GM20000 (cell line): ENCODE data around the gene PID1.

Source experiments
- DNase-seq: peaks from one replicate; pipeline ENCODE4 v3.0.0; 2012; ENCODE audit warnings: low spot score
- TF ChIP-seq, protein P1 (sequence below): IDR thresholded peaks from 2 replicates; pipeline ENCODE4 v1.5.1; 2012; ENCODE audit warnings: mild to moderate bottlenecking, control low read depth; ENCODE audit errors: extremely low read depth, missing control alignments

The PID1 gene

DNA sequence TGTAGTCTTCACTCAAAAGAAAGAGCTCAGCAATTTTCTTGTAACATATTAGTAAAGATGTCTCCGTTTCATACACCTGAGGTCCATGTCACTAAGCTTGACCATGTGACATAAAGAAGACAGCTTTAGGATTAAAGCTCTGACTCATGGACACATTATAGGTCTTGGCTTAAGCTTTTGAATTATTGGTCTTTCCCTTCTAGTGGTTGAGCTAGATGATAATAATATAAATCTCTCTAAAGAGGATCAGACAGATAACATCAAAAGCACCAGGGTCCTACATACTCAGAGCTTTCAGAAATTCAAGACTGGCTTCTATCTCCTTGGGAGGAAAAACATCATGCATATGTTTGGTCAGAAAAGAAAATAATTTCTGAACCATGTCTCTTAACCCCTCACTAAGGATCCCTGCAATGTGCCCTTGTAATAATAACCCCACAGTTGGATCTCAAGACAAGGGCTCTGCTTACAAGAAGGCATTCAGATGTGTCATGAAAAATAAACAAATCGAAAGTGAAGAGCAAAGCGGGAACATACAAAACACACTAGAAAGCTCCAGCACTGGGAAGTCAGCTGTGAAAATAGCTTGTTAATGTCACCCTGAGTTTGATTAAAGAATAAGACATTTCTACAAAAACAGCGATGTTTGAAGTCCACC lies 174.5 kb downstream of the PID1 start:
- no peak for DNase-seq
- TF ChIP-seq, protein P1, sequence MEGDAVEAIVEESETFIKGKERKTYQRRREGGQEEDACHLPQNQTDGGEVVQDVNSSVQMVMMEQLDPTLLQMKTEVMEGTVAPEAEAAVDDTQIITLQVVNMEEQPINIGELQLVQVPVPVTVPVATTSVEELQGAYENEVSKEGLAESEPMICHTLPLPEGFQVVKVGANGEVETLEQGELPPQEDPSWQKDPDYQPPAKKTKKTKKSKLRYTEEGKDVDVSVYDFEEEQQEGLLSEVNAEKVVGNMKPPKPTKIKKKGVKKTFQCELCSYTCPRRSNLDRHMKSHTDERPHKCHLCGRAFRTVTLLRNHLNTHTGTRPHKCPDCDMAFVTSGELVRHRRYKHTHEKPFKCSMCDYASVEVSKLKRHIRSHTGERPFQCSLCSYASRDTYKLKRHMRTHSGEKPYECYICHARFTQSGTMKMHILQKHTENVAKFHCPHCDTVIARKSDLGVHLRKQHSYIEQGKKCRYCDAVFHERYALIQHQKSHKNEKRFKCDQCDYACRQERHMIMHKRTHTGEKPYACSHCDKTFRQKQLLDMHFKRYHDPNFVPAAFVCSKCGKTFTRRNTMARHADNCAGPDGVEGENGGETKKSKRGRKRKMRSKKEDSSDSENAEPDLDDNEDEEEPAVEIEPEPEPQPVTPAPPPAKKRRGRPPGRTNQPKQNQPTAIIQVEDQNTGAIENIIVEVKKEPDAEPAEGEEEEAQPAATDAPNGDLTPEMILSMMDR, result no peak

DNA sequence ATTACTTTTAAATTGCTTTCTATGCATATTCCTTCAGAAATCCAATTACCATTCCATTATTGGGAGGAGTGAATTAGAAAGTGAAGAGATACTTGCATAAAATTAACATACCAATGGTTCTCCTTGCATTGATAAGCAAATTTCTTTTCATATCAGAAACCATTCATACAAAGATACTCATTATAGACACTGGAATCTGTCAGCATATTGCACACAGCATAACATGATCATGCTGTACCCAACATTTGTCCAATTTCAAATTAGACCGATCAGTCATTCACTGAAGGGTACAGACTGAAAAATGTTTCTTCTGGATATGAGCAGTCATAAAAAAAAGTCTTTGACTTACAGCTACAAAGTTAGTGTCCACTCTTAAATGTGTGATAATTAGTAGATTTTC lies 175.6 kb downstream of the PID1 start:
- no peak for DNase-seq
- TF ChIP-seq, protein P1, result no peak

DNA sequence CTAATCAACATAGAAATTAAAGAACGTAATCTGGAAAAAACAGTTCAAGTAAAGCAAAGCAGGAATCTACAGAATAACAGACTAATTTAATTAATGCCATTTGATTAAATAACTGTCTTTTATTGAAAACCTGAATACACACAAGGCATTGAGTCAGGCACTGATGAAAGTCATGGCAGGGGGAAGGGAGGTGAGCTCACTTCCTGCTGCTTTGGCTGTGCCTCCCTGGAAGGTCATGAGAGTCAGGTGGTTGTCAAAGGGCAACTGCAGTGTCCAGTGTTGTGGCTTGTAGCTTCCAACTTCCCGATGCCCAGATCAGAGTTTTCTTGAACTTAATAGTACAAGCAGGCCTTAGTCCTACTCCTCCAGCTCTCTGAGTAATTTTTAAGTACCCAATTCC lies 180.9 kb downstream of the PID1 start:
- DNase-seq, result no peak
- TF ChIP-seq, protein P1, result no peak

DNA sequence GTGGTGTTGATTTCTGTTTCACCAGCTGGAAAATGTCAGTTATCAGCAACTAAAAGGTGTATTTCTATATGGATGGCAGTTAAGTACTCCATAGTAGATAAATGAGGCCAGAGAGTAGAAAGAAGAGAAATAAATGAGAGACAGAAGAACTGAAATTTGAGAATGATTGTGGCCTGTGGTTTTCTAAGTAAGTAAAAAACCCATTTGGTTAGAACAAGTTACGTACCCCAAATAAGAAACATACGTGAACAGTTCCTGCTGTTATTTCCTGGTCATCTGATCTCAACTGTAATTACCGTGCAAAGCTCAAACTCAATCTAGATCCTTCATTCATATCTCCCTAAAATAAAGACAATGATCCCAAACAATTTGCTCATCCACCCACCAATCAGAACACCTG lies 181.3 kb downstream of the PID1 start:
- TF ChIP-seq, protein P1, result no peak
- no peak for DNase-seq

DNA sequence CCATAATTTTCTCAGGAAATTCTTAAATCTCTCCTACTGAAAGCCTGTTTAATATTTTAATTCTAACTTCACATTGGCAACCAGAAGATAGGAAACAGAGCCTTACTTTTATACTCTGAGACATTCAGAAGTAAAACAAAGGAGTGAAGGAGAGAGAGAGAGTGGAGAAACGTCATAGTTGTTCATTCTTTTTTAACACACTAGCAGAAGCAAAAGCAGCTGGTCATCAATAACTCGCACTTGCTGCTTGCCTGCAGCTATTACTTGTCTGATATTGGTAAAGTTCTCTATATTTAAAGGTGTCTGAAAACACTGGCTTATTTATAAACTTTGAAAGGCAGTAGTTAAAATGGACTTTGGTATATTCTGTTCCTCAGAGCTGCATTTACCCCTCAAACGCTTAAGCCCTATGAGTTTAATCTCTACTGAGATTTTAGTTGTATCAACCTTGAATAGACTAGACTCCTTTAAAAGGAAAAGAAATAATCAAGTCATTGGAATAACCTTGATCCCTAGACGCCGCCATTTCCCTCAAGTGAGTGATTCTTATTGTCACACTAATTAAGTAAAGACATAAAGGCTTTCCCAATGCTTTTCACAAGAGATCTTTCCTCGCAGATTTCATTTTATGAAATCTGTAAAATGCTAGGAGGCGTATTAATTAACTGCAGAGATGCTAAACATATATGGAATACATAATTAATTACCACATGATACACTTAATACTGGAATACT lies 182.0 kb downstream of the PID1 start:
- TF ChIP-seq, protein P1, result no peak
- no peak for DNase-seq

DNA sequence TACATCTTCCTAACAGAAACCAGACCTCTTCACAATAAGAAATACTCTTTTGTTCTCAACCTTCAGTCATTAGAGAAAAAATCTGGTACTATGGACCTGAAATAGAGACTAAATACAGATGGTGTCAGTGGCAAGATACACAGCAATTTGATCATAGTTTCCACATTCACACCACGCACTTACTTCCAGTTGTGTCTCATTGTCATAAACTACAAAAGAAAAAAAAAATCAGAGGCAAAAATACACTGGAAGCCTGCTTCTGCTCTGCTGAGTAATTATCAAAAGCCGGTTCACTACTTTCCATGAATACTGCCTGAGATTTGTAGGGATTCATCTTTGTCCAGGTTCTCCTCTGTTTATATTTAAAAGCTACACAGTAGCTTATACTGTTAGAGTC lies 182.6 kb downstream of the PID1 start:
- DNase-seq, result no peak
- TF ChIP-seq, protein P1, result no peak

DNA sequence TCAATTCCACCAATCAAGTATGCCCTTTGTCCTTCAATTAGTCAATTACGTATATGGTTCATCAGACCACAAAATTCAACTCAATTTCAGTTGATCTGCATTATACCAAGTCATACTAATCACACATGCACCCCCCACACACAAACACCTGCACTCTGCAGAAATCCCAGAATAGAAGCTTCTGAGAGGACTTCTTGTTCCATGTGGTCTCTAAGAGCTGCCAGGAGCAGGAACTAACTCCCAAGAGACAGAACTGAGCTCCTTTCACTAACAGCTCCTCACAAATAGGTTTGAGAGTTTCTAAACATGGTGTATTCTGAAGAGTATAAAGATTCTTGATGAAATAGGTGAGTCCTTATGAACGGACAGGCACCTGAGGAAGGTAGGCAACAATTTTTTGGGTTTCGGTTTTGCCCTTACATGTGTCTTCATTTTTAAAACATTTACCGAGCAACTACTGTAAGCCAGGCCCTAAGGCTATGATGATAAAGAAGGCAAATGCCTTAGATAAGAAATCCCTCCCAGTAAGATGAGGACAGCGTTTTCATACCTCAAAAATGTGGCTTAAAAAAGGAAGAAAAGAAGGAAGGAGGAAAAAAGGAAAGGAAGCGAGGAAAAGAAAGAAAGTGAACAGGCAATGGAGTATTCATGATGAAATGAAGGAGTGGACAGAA lies 183.1 kb downstream of the PID1 start:
- no peak for DNase-seq
- TF ChIP-seq, protein P1, result no peak
